Measurements from ENCODE around the gene NFATC2. TPM values are rescaled to one million over a fixed set of nuclear protein-coding genes. Genes with fewer than 3 reads are reported as not detected.

NFATC2 gene
- polyA plus RNA-seq, 1 donor from 2014 or later, result not detected

DNA sequence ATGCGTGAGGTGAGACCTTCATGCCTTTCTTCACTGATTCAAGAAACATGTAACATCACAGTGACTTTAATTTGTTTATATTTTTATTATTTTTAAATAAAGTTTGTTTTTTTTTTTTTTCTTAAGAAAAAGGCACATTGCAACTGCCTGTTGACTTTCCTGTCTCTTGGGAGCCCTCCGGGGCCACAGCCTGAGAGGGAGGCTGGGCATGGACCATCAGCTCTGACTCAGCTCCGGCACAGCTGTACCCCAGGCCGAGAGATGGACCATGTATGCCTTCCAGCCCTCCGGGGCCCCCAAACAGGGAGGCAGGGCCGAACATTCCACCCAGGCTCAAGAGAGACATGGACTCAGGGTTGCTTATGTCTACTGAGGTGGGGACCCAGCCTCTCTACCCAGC, 99.9 kb downstream of the NFATC2 start:
- no peaks in the 10 kb centered on the region for H3K9me3 ChIP-seq (ENCODE audit: low read length)
- no peak overlapping the region for H2AFZ ChIP-seq (ENCODE audit: low read depth, low read length)
- H3K79me2 ChIP-seq (replicated peaks; ENCODE audit: insufficient read depth, low read length), result no peaks in the 10 kb centered on the region
- H3K9me2 ChIP-seq (ENCODE audit: insufficient read depth, low read length), result no peaks in the 10 kb centered on the region
- H3F3A ChIP-seq (ENCODE audit: insufficient read depth, low read length, poor library complexity, severe bottlenecking), result no peaks in the 10 kb centered on the region
- no peak overlapping the region for H3K4me3 ChIP-seq (ENCODE audit: low read length)
- H3K27me3 ChIP-seq (ENCODE audit: insufficient read depth, low read depth, low read length), result no peaks in the 10 kb centered on the region
- no peaks in the 10 kb centered on the region for H3K36me3 ChIP-seq (ENCODE audit: insufficient read depth, low read length)
- H3K9ac ChIP-seq (ENCODE audit: low read length), result no peak overlapping the region
- H3K4me2 ChIP-seq (ENCODE audit: low read length), result no peak overlapping the region
- H3K27ac ChIP-seq (ENCODE audit: low read length), result no peak overlapping the region
- TF ChIP-seq, protein P1, sequence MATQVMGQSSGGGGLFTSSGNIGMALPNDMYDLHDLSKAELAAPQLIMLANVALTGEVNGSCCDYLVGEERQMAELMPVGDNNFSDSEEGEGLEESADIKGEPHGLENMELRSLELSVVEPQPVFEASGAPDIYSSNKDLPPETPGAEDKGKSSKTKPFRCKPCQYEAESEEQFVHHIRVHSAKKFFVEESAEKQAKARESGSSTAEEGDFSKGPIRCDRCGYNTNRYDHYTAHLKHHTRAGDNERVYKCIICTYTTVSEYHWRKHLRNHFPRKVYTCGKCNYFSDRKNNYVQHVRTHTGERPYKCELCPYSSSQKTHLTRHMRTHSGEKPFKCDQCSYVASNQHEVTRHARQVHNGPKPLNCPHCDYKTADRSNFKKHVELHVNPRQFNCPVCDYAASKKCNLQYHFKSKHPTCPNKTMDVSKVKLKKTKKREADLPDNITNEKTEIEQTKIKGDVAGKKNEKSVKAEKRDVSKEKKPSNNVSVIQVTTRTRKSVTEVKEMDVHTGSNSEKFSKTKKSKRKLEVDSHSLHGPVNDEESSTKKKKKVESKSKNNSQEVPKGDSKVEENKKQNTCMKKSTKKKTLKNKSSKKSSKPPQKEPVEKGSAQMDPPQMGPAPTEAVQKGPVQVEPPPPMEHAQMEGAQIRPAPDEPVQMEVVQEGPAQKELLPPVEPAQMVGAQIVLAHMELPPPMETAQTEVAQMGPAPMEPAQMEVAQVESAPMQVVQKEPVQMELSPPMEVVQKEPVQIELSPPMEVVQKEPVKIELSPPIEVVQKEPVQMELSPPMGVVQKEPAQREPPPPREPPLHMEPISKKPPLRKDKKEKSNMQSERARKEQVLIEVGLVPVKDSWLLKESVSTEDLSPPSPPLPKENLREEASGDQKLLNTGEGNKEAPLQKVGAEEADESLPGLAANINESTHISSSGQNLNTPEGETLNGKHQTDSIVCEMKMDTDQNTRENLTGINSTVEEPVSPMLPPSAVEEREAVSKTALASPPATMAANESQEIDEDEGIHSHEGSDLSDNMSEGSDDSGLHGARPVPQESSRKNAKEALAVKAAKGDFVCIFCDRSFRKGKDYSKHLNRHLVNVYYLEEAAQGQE (IDR thresholded peaks at IDR 0.05; ENCODE audit: borderline replicate concordance), result no peak
- TF ChIP-seq, protein P2, sequence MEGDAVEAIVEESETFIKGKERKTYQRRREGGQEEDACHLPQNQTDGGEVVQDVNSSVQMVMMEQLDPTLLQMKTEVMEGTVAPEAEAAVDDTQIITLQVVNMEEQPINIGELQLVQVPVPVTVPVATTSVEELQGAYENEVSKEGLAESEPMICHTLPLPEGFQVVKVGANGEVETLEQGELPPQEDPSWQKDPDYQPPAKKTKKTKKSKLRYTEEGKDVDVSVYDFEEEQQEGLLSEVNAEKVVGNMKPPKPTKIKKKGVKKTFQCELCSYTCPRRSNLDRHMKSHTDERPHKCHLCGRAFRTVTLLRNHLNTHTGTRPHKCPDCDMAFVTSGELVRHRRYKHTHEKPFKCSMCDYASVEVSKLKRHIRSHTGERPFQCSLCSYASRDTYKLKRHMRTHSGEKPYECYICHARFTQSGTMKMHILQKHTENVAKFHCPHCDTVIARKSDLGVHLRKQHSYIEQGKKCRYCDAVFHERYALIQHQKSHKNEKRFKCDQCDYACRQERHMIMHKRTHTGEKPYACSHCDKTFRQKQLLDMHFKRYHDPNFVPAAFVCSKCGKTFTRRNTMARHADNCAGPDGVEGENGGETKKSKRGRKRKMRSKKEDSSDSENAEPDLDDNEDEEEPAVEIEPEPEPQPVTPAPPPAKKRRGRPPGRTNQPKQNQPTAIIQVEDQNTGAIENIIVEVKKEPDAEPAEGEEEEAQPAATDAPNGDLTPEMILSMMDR (IDR thresholded peaks at IDR 0.05; ENCODE audit: poor library complexity, severe bottlenecking), result no peak
- no peak for TF ChIP-seq EZH2 (IDR thresholded peaks at IDR 0.05; ENCODE audit: borderline replicate concordance, insufficient read depth, low read length, poor library complexity, severe bottlenecking)
- TF ChIP-seq RAD21 (conservative IDR thresholded peaks at IDR 0.05), result no peak
- TF ChIP-seq EP300 (conservative IDR thresholded peaks at IDR 0.05; ENCODE audit: poor library complexity, severe bottlenecking), result no peak
- TF ChIP-seq MXI1 (conservative IDR thresholded peaks at IDR 0.05; ENCODE audit: poor library complexity, severe bottlenecking), result no peak
- TF ChIP-seq POLR2AphosphoS5 (IDR thresholded peaks at IDR 0.05), result no peak
- TF ChIP-seq TAF1 (IDR thresholded peaks at IDR 0.05; ENCODE audit: low read depth), result no peak
- TF ChIP-seq SMC3 (conservative IDR thresholded peaks at IDR 0.05; ENCODE audit: poor library complexity), result no peak
- no peaks in the 10 kb centered on the region for H4K20me1 ChIP-seq (ENCODE audit: insufficient read depth)

GRCh38 chr20:51440589-51440988, 101.9 kb downstream of the NFATC2 start:
- no peaks in the 10 kb centered on the region for H3K9me2 ChIP-seq (ENCODE audit: insufficient read depth, low read length)
- H3F3A ChIP-seq (ENCODE audit: insufficient read depth, low read length, poor library complexity, severe bottlenecking), result no peaks in the 10 kb centered on the region
- no peaks in the 10 kb centered on the region for H3K27me3 ChIP-seq (ENCODE audit: insufficient read depth, low read depth, low read length)
- no peaks in the 10 kb centered on the region for H3K9me3 ChIP-seq (ENCODE audit: low read length)
- H3K36me3 ChIP-seq (ENCODE audit: insufficient read depth, low read length), result no peaks in the 10 kb centered on the region
- H3K79me2 ChIP-seq (replicated peaks; ENCODE audit: insufficient read depth, low read length), result no peaks in the 10 kb centered on the region
- H4K20me1 ChIP-seq (ENCODE audit: insufficient read depth), result no peaks in the 10 kb centered on the region
- H2AFZ ChIP-seq (ENCODE audit: low read depth, low read length), result no peak overlapping the region
- H3K9ac ChIP-seq (ENCODE audit: low read length), result no peak overlapping the region
- no peak overlapping the region for H3K27ac ChIP-seq (ENCODE audit: low read length)
- TF ChIP-seq POLR2AphosphoS5 (IDR thresholded peaks at IDR 0.05), result no peak
- TF ChIP-seq, protein P2 (IDR thresholded peaks at IDR 0.05; ENCODE audit: poor library complexity, severe bottlenecking), result no peak
- TF ChIP-seq EZH2 (IDR thresholded peaks at IDR 0.05; ENCODE audit: borderline replicate concordance, insufficient read depth, low read length, poor library complexity, severe bottlenecking), result no peak
- TF ChIP-seq SMC3 (conservative IDR thresholded peaks at IDR 0.05; ENCODE audit: poor library complexity), result no peak
- TF ChIP-seq, protein P1 (IDR thresholded peaks at IDR 0.05; ENCODE audit: borderline replicate concordance), result no peak
- no peak for TF ChIP-seq RAD21 (conservative IDR thresholded peaks at IDR 0.05)
- no peak overlapping the region for H3K4me3 ChIP-seq (ENCODE audit: low read length)
- H3K4me2 ChIP-seq (ENCODE audit: low read length), result no peak overlapping the region
